Activated CD4-positive, alpha-beta T cell treated with anti-CD3 and anti-CD28 coated beads for 4 hours (primary cell): Measurements from ENCODE around the gene FFAR2.
"Not testable (repeated sequence)": the region's sequence is repeated elsewhere in the genome, so short reads cannot be mapped to it uniquely, and the experiment has no call there.

ENCODE experiments used
- DNase-seq, 2 donors: peaks; one replicate each; pipeline ENCODE4 v3.0.0-alpha.2; 2020

Gene FFAR2

DNA sequence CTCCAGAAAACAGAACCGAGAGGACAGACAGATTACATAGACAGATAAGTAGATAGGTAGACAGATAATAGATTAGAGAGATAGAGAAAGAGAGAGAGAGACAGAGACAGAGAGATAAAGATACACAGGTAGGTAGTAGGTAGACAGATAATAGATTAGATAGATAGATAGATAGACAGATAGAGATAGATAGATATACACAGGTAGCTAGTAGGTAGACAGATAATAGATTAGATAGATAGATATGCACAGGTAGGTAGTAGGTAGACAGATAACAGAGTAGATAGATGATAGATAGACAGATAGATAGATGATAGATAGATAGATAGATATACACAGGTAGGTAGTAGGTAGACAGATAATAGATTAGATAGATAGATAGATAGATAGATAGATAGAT is 10.1 kb downstream of the FFAR2 start:
- DNase-seq = no peak

DNA sequence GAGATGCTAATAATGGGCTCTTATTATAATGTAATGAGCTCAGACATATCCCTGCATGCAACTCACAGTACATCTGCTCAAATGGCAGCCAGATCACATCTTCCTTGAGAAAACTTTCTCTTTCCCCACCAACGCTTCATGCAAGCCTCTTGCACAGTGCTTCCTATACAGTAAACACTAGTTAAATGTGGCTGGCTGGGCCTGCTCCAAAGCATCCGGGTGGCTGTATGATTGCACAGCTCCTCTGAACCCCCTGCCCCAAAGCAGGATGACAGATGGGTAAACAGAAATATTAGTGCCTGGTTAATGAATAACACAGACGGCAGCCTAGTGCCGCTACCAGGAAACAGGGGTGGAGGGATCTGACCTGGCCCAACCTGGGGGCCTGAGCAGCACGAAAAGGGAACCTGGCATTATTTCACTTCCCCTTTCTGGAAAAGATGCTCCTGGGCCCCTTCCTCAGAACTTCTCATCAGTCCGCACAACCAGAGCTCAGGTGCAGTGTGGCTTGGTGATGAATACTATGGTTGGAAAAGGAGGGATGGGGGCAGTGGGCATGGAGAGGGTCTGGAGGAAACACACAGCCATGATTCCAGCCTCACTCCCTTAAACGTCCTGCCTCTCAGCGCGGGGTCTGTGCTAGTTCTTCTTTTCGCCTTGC is 10.8 kb downstream of the FFAR2 start:
- DNase-seq = no peak

DNA sequence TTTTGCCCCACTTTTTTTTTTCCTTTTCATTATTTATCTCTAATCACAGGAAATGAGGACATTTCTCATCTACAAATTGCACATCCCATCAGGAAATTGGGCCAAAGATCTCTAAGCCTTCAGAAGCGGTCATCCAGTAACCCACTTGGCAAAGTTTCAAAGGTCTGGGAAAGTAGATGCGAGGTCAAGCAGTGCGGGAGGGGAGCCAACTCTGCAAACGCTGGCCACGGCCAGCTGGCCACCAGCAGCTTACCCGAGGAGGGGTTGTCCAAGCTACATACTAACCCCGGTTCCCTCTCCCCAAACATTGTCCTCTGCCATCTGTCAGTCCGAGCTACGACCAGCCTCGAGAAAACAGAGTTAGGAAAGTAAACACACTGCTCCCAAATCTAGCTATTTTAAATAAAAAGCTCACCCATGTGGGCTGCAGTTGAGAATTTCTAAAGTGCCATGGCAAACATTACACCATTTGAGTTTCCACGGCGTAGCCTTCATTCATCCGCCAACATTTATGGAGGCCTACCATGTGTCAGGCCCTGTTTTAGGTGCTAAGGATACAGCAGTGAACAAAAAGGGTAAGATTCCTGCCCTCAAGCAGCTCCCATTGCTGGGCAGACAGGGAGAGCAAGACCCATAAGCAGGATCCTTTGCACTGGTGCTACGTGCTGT is 11.5 kb downstream of the FFAR2 start:
- DNase-seq = no peak

DNA sequence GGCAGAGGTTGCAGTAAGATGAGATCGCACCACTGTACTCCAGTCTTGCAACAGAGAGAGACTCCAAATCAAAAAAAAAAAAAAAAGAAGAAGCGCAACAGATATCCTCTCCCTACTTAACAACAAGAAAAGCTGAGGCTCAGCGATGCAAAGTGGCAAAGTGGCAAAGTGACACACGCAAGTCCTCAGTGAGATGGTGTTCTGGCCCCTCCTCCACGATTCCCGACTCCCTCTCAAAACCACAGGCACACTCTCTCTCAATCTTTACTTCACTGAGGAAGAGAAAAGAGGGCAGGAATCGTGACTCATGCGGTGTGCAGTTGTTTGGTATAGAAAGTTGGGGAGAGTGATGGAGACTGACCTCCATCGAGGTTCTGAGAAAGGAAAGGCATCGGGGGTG is 12.6 kb downstream of the FFAR2 start:
- no peak for DNase-seq

DNA sequence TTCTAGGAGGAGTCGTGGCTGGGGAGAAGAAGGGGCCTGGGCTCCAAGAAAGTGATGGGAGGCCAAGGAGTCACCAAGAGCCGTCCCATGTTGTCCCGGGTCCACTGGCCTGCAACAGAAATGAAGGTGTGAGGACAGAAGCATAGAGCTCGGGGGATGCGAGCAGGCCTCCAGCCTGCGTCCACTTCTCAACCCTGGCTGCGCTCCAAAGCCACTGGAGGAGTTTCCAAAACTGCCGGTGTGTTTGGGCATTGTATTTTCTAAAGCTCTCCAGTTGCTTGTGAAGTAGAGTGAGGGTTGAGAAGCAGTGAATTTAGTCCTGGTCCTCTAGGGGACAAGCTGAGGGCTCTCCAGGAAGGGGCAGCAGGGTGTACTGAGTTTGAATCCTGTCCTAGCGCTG is 13.0 kb downstream of the FFAR2 start:
- DNase-seq = no peak

DNA sequence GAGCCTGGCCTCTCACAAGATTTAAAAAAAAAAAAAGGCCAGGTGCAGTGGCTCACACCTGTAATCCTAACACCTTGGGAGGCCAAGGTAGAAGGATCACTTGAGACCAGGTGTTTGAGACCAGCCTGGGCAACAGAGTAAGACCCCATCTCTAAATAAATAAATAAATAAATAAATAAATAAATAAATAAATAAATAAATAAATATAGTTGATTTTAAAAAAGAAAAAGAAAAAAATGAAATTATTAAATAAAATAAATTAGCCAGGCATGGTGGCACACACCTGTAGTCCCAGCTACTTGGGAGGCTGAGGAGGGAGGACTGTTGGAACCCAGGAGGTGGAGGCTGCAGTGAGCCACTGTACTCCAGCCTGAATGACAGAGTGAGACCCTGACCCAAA is 13.7 kb downstream of the FFAR2 start:
- DNase-seq = not testable (repeated sequence)

DNA sequence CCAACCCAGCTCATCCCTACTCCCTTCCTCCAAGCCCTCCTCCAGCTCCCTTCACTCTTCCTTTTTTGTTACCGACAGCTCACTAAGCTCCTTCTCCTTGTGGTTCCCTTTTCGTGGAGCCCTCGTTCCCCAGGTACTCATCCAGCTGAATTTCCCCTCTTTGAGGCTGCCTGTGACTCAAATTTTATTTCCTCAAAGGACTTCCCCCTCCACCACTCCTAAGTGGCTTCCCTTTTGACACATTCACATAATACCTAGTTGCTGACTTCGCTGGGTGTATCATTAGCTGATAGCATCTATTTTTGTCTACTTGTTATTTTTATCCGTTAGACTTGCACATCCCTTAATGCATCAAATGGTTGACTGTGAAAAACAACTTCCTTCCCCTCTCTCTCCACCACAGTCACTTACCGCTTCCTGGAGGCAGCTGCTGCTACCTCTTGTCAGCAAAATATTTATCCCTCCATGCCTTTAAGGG is 14.5 kb downstream of the FFAR2 start:
- DNase-seq = peak; percentile 18 to 27

DNA sequence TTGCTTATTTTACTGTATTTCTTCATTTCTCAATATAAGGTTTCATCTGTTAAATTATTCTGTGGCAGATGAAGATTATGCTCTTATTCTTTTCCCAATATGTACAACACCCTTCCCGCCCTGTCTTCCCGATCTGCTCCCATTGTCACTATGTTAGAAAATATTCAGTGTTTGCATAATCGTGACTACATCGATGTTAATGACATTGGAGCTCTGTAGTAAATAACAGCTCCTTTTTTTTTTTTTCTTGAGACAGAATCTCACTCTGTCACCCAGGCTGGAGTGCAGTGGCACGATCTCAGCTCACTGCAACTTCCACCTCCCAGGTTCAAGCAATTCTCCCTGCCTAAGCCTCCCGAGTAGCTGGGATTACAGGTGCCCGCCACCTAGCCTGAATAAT is 14.9 kb downstream of the FFAR2 start:
- not testable (repeated sequence) for DNase-seq

DNA sequence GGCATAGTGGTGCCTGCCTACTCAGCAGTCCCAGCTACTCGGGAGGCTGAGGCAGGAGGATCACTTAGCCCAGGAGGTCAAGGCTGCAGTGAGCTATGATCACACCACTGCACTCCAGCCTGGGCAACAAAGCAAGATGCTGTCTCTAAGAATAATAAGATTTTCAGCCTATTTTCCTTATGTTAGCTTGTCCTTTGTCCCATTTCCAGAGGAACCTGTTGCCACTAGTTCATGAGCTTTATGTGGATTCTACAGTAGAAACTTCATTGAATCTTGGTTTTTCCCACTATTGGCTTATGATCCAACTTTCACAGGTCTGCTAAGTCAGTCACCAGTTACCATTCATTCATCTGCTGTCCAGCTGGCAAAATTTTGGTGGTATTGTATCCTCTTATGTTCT is 18.2 kb downstream of the FFAR2 start:
- no peak for DNase-seq

DNA sequence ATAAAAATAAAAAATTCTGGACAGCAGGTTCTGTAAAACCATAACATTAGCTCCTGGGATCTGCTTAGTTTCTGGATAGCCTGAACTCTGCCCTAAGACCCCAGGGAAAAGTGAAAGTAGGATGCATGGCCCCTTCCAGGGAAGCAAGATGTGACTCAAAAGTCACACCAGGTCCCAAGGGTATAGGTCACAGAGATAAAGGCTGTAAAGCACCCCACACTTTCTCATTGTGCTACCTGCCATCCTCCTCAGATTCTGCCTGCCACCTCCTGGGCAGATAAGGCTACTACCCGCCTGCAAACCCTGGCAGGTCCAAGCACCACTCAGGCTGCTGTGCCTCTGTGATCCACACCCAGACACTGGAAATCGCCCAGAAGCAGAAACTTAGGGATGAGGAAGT is 20.6 kb downstream of the FFAR2 start:
- peak; percentile 54 to 59 for DNase-seq

DNA sequence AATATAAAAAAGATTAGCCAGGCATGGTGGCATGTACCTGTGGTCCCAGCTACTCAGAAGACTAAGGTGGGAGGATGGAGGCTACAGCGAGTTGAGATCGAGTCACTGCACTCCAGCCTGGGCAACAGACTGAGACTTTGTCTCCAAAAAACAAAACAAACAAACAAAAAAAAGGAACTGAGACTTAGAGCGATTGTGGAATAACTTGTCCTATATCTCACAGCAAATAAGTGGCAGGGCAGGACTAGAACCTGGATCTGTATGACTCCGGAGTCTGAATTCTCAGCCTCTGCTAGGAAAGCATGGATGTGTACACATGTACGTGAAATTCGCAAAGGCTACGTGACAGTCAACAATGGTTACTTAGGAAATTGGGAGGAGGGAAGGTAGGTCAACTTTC is 22.1 kb downstream of the FFAR2 start:
- DNase-seq = no peak

DNA sequence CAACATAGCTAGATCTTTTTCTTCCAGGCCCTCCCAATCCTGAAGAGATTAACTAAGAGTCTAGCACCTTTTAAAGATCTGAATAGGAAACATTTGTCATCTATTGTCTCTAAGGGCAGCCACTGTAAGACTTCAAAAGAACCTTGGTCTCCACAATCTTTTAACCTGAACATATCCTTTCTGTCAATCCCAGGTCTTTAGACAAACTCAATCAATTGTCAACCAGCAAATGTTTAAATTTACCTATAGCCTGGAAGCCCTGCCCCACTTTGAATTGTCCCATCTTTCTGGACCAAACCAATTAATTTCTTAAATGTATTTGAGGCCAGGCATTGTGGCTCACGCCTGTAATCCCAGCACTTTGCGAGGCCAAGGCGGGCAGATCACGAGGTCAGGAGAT is 23.0 kb downstream of the FFAR2 start:
- DNase-seq = not testable (repeated sequence)

DNA sequence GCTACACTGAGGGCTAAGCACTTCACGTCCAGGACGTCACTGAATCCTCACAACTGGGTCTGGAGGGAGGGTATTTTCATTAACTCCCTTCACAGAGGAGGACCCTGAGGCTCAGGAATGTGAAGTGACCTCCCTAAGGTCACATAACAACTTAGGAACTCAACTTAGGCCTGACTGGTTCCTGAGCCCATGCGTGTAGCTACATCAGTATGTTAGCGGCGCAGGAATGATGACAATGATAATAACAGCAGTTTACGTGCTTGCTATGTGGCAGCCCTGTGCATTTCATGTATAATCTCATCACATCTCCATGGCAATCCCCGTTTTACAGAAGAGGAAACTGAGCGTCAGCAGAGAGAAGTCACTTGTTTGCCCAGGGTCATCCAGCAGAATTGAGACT is 23.9 kb downstream of the FFAR2 start:
- no peak for DNase-seq

DNA sequence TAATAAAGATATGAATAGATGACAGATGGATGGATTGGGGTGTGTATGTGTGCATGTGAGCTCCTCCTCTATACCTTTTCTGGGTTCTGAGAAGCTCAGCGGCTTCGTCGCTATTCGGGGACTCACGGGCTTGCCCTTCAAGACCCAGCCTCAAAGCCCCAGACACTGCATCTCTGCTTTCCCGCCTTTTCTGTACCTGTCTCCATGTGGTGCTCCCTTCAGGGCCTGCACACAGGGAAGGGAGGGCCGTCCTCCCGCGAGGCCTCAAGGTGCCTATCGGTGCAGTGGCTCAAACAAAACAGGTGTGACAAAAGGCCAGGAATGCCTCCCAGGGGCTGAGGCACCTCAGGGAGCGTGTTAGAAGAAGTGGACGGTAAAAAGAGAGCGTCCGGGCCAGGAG is 26.0 kb downstream of the FFAR2 start:
- no peak for DNase-seq

DNA sequence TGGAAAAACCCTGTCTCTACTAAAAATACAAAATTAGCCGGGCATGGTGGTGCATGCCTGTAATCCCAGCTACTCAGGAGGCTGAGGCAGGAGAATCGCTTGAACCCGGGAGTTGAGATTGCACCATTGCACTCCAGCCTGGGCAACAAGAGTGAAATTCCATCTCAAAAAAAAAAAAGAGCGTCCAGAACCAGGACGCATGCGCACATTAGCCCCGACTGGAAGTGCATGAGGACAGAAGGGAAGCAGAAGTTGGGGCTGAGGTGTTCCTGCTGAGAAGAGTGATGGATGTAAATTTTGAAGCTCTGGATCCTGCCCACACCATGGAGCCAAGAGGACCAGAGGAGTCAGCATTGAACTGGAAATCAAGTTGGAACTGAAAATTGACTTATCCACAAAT is 26.5 kb downstream of the FFAR2 start:
- DNase-seq = not testable (repeated sequence)

DNA sequence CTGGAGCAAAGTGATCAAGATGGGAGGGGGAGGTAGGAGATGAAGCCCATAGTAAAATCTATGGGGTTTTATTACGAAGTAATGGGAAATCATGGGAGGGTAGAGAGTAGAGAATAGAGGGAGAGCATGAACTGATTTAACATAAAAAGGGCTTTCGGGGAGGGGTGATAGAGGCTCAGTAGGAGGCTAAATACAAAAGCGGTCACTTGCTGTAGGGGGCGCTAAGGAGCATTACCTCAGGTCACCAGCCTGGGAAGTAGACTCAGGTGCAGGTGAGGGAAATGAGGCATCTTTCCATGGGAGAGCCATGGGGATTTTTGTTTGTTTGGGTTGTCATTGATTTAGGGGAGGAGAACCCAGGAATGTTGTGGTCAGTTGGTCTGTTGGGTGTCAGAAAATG is 28.1 kb downstream of the FFAR2 start:
- no peak for DNase-seq

DNA sequence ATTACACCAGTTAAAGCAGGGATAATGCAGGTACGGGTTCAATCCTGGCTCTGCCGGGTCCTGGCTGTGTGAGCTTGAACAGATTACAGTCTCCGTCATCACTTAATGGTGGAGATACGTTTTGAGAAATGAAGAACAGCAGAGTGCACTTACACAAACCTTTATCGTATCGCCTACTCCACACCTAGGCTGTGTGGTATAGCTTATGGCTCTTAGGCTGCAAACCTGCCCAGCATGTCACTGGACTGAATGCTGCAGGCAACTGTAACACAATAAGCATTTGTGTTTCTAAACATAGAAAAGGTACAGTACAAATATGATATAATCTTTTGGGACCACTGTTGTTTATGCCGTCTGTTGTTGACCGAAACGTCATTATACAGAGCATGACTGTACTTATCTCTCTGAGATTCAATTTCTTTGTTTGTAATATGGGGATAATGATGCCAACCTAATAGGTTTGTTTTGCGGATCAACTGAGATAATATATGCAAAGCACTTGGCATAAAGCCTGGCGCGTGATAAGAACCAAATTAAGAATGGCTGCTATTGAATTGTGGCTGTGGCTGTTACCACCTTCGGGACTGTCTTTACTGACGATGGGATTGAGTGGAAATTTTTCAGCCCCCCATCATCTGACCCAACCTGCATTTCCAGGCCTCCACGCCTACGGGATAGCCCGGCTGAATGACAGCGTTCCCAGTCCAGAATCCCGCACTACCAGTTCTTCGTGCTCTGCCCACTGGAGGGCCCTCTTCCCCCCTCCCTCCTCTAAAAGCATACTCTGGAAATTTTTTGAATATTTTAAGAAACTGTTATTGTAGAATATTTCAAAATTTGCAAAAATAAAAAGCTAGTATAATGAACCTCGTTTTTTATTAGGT is 31.0 kb downstream of the FFAR2 start:
- no peak for DNase-seq

DNA sequence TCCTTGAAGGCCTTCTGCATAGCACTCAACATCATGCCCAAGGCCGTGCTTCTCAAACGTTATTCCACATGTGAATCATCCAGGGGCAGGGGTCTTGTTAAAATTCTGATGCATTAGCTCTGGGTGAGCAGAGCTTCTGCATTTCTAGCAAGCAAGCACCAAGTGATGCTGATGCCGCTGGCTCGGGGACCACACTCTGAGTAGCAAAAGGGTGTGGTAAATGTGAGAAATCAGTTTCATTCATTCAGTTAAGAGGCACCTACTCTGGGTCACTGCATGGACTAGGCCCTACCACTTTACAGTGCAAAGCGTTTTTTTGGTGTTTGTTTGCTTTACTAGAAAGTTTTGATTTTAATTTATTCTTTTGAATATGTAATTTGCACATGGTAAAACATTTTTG is 35.0 kb downstream of the FFAR2 start:
- DNase-seq = no peak

DNA sequence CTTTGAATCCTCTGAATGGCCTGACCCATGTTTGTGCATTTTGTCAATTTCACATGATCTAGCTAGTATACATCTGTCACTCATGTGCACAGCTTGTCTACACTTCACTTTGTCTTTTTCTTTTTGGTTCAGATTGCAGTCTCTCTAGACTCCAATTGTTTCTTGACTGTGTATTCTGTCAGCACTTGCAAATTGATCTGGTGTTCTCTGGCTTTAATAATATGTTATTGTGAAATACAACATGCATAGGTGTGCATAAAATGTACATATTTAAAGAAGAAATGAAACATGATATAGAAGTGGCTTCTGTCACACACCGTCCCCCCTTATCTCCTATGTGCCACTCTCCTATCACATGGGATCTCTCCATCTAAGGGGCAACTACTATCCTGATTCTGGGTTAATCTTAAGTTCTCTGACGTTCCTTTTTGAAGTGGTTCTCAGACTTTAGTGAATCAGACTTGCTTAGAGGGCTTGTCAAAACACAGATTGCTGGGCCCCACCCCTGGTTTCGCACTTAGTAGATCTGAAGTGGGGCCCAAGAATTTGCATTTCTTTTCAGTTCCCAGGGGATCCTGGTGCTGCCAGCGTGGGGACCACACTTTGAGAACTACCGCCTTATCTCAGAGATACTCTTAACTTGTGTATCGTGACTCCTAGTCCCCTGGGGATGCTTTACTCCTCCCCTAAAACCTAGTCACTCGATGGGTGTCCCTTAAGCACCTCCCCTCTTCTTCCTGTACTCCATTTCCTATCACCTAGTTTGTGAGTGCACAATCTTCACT is 36.4 kb downstream of the FFAR2 start:
- DNase-seq = no peak

DNA sequence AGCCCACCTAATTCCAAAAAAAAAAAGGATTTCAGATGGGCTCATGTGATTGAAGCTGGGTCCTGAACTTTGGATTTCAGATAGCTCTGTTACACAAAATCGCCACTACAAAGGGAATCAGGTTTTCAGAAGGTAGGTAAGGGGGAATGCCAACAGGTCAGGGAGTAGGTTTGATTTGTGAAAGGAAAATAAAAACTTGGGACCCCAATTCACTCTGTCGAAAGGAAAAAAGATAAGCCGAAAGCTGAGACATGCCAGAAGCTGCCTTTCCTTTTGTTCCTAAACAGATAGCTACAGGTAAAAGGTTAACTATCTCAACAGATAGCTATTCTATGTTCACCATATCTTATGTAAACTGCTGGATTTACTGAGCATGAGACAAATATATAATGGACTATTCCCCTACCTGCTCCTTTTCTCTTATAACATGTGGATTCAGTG is 38.2 kb downstream of the FFAR2 start:
- no peak for DNase-seq

DNA sequence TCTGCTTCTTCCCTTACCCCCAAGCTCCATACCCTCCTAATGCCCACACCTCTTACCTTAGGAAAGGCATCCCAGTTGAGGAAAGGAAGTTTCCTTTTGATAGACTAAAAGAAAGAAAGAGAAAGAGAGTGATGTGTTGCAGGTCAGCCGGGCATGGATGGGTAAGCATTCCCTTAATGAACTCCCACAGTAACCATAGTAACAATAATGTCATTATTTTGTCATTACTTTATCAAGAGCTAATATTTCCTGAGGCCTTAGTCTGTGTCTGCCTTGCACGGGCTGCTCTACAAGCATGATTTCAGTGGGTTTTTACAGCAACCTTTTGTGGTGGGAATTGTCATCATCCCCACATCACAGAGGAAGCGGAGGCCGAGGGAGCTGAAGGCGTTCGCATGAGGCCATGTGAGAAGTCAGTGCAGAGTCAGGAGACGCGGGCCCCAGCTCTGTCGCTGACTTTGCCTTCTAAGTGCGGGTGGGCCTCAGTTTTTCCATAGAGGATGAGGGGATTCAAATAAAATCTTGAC is 39.7 kb downstream of the FFAR2 start:
- DNase-seq = no peak

DNA sequence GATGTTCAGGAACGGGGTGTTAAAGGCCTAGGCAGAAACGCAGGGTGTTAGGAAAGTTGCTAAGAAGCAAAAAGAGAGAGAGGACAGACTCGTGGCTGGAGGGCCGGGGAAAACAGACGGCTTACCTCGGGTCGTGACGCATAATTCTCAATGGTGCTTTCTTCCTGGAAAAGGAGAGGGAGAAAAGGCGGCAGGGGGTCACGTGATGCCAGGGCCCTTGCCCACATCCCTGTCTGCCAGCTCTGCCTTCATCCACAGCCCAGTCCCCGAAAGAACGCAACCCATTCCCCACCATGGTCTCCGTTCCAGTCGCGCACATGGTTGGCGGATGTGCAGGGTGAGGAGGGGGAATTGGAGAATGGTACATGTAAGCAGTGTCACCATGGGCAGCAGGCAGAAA is 40.6 kb downstream of the FFAR2 start:
- DNase-seq = no peak

DNA sequence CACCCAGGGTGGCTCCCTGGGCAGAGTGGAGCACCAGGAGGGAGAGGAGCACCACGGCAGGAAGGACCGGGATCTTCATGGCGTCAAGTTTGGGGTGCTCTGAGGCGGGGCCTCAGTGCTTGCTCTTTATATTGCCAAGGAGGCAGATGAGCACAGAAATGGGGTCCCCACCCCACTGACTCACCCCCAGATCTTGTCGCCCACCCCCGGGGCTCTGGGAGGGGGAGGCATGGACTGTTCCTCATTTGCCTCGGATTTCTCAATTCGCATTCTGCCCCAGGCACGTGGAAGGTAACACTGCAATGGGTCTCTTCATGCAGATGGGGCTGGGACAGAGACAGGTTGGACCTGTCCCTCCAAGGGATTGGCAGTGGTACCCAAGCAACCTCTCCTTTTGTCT is 42.3 kb downstream of the FFAR2 start, which contains the start of gene KRTDAP:
KRTDAP (minus strand) TSS at position 101 of the 400 bp plus-strand sequence; CDS start at position 79, 22 bp downstream.
- no peak for DNase-seq
